ENCODE data around the gene CHDH.

Gene CHDH

DNA sequence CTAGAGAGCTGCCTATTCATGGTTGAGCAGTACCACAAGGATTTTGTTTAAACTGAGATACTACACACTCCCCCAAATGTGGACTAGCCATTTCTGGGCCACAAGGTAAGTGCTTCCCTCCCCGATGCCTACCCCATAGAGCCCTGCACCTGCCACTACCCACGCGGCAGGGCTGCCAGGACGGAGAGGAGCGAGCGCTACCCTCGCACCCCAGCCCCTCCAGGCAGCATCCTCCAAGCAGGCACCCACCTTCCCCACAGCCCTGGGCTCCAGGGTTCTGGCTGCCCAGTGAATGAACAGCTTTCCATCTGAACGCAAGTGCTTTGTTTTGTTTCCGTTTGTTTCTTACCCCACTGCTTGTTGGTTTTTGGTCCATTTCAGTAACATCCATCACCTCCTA is 59.2 kb downstream of the CHDH start:
- TF ChIP-seq, protein P1, sequence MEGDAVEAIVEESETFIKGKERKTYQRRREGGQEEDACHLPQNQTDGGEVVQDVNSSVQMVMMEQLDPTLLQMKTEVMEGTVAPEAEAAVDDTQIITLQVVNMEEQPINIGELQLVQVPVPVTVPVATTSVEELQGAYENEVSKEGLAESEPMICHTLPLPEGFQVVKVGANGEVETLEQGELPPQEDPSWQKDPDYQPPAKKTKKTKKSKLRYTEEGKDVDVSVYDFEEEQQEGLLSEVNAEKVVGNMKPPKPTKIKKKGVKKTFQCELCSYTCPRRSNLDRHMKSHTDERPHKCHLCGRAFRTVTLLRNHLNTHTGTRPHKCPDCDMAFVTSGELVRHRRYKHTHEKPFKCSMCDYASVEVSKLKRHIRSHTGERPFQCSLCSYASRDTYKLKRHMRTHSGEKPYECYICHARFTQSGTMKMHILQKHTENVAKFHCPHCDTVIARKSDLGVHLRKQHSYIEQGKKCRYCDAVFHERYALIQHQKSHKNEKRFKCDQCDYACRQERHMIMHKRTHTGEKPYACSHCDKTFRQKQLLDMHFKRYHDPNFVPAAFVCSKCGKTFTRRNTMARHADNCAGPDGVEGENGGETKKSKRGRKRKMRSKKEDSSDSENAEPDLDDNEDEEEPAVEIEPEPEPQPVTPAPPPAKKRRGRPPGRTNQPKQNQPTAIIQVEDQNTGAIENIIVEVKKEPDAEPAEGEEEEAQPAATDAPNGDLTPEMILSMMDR (IDR thresholded peaks at IDR 0.05; ENCODE audit: insufficient read depth, low read length, missing control alignments): no peak

DNA sequence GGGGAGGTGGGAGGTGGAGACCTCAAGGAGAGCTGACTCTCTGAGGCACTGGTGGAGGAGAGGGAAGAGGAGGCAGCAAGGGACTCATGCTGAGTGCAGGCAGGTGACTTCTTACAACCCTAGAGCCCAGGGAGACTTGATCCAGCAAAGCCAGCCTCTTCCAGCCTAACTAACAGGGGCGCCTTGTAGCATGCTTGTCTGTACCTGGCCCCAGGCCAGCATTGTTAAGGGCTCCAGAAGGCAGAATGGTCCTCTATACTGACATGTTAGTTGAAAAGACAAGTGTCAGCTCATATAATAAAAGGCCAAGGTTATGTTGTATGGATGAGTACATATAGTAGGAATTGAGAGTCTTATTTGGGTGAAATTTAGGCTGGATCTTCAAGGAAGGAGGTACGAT is 65.4 kb downstream of the CHDH start:
- no peak for DNase-seq (ENCODE audit: low read depth, low spot score)
- CTCF ChIA-PET: no interaction called here
- no peak overlapping the region for H3K4me3 ChIP-seq (ENCODE audit: low read depth, low read length)
- TF ChIP-seq, protein P1 (IDR thresholded peaks at IDR 0.05; ENCODE audit: insufficient read depth, low read length, missing control alignments): no peak
- POLR2A ChIA-PET: no interaction called here

More for the DNA sequence above, 59.2 kb downstream of the CHDH start:
- ChIA-PET POLR2A (no interaction called here), CTCF (no interaction called here)
- no peak overlapping the region for H3K4me3 ChIP-seq (ENCODE audit: low read depth, low read length)
- no peak for DNase-seq (ENCODE audit: low read depth, low spot score)

DNA sequence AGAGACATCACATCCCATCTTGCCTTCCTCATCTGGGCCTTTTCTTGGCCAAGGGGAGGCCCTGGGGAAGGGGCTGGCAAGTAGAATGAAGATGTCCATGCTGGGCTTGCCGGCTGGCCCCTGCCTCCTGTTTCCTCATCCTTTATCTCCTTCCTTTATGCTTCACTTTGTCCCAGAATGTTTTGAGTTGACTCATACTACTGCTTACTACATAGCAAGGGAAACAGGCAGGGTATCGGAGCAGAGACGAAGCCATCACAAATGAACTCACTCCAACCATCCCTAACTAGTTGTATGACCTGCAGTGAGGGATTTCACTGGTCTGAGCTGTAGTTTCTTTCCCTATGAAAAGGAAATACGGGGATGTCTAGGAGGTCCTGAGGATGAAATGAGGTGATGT is 66.0 kb downstream of the CHDH start:
- TF ChIP-seq, protein P1 (IDR thresholded peaks at IDR 0.05; ENCODE audit: insufficient read depth, low read length, missing control alignments): no peak
- DNase-seq (ENCODE audit: low read depth, low spot score): no peak
- POLR2A ChIA-PET: no interaction called here
- CTCF ChIA-PET: no interaction called here
- no peak overlapping the region for H3K4me3 ChIP-seq (ENCODE audit: low read depth, low read length)

DNA sequence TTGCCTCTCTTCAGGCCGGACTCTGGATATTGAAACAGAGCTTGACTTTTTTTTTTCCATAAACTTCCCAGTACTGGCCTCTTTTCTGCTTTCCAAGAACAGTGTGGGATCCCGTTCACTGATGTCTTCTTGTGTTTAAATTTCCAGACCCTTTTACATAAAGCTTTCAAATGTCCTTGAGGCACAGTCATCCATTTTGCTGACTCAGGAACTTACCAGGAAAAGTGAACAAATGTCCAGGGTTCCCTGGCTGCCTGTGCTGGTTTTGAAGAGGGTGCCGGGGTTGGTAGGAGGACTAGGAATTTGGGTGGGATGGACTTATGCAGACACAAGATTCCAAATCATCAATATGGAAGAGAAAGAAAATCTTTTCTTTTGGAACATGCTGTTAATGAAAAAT is 68.1 kb downstream of the CHDH start:
- ChIA-PET POLR2A (no interaction called here), CTCF (no interaction called here)
- H3K4me3 ChIP-seq (ENCODE audit: low read depth, low read length): no peak overlapping the region
- TF ChIP-seq, protein P1 (IDR thresholded peaks at IDR 0.05; ENCODE audit: insufficient read depth, low read length, missing control alignments): no peak
- DNase-seq (ENCODE audit: low read depth, low spot score): no peak

DNA sequence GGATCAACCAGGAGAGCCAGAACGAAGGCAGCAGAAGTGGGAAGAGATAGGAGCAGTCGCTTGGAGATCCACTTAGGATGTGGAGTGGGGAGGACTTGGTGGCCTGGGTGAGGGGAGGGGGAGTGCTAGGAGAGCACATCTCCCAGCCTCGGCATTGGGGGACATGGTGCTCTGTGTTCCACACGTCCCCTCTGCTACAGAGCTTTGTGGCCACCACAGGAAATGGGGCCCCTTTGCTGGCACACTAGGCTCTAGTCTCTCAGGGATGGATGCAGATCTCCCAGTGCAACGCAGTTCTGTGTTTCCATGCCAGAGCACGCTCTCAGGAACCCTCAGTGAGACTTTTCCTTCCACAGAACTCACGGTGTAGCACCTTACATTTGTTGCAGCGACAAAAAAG is 68.8 kb downstream of the CHDH start:
- TF ChIP-seq, protein P1 (IDR thresholded peaks at IDR 0.05; ENCODE audit: insufficient read depth, low read length, missing control alignments): no peak
- no peak for DNase-seq (ENCODE audit: low read depth, low spot score)
- no peak overlapping the region for H3K4me3 ChIP-seq (ENCODE audit: low read depth, low read length)
- ChIA-PET POLR2A (no interaction called here), CTCF (interaction anchor here (0.6 kb wide), 1 partner anchor 394 kb away, joined by 3 read pairs; no protein-coding TSS in a partner anchor)

DNA sequence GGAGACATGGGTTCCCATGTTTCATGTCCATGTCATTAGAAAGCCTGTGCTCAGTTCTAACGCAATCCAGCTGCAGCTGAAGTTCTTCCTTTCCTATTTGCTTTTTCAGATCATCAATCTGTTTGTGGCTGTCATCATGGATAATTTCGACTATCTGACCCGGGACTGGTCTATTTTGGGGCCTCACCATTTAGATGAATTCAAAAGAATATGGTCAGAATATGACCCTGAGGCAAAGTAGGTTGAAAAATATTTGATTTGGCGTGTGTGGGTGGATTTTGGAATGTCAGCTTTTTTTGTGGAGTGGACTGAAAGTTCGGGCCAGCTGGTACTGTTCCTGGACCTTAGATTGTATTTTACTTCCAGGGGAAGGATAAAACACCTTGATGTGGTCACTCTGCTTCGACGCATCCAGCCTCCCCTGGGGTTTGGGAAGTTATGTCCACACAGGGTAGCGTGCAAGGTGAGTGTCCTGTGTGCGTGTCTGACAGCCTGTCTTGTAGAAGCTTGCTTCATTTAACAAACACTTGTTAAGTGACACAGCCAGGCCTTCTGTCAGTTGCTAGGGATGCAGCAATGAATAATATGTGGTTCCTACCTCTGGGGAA is 69.6 kb downstream of the CHDH start:
- POLR2A ChIA-PET: no interaction called here
- TF ChIP-seq, protein P1 (IDR thresholded peaks at IDR 0.05; ENCODE audit: insufficient read depth, low read length, missing control alignments): no peak
- CTCF ChIA-PET: interaction anchor here (0.6 to 1.1 kb wide), 2 partner anchors 69 to 395 kb away, joined by 3 read pairs; no protein-coding TSS in a partner anchor
- no peak for DNase-seq (ENCODE audit: low read depth, low spot score)
- H3K4me3 ChIP-seq (ENCODE audit: low read depth, low read length): no peak overlapping the region

Data from AG04449 (cell line).